ENCODE data around the gene KLHDC8B. TPM values are rescaled to one million over a fixed set of nuclear protein-coding genes. Genes with fewer than 3 reads are reported as not detected.

The KLHDC8B gene
- total RNA-seq, 1 experiment from 2014 or later: 21.5 TPM

DNA sequence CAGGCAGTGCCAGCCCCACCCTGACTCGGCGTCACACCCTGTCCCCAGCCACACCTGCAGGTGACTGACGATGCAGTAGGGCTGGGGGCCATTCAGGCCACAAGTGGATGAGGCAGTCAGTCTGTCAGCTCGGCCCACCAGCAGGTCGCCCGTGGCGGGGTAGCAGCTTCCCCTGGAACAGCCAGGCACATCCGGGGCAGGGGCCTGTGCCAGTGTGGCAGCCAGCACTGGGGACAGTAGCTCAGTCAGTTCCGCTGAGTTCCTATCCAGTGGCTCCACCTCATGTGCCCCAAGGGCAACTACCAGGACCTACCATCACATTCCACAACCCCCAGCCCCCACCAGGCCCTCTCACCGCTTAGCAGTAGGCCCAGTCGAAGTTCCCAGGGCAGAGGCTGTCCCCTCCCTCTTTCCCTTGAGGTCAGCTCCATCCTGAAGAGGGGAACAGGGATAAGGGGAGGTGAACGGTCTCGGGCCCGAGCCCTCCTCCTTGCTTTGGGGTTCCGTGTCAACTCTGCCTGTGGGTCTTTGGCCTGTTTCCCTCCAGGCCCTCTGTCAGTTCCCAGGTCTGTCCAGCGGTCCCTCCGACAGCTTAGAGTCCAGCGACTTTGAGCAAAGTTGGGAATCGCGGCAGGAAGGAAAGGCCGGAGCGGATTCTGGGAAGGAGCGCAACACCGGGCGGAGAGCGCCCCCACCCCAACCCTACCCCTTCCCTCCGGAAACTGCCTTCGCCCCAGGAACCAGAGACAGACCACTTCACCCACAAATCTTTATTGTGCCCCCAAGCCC is 38.8 kb upstream of the KLHDC8B start, which contains the start of gene LAMB2 (continued):
- TF ChIP-seq, protein P1, sequence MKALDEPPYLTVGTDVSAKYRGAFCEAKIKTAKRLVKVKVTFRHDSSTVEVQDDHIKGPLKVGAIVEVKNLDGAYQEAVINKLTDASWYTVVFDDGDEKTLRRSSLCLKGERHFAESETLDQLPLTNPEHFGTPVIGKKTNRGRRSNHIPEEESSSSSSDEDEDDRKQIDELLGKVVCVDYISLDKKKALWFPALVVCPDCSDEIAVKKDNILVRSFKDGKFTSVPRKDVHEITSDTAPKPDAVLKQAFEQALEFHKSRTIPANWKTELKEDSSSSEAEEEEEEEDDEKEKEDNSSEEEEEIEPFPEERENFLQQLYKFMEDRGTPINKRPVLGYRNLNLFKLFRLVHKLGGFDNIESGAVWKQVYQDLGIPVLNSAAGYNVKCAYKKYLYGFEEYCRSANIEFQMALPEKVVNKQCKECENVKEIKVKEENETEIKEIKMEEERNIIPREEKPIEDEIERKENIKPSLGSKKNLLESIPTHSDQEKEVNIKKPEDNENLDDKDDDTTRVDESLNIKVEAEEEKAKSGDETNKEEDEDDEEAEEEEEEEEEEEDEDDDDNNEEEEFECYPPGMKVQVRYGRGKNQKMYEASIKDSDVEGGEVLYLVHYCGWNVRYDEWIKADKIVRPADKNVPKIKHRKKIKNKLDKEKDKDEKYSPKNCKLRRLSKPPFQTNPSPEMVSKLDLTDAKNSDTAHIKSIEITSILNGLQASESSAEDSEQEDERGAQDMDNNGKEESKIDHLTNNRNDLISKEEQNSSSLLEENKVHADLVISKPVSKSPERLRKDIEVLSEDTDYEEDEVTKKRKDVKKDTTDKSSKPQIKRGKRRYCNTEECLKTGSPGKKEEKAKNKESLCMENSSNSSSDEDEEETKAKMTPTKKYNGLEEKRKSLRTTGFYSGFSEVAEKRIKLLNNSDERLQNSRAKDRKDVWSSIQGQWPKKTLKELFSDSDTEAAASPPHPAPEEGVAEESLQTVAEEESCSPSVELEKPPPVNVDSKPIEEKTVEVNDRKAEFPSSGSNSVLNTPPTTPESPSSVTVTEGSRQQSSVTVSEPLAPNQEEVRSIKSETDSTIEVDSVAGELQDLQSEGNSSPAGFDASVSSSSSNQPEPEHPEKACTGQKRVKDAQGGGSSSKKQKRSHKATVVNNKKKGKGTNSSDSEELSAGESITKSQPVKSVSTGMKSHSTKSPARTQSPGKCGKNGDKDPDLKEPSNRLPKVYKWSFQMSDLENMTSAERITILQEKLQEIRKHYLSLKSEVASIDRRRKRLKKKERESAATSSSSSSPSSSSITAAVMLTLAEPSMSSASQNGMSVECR (CRISPR knock-in tag; IDR thresholded peaks at IDR 0.05; ENCODE audit: borderline replicate concordance): 0 out of 2 replicates have a peak, but pooled peaks have one; percentile 36

DNA sequence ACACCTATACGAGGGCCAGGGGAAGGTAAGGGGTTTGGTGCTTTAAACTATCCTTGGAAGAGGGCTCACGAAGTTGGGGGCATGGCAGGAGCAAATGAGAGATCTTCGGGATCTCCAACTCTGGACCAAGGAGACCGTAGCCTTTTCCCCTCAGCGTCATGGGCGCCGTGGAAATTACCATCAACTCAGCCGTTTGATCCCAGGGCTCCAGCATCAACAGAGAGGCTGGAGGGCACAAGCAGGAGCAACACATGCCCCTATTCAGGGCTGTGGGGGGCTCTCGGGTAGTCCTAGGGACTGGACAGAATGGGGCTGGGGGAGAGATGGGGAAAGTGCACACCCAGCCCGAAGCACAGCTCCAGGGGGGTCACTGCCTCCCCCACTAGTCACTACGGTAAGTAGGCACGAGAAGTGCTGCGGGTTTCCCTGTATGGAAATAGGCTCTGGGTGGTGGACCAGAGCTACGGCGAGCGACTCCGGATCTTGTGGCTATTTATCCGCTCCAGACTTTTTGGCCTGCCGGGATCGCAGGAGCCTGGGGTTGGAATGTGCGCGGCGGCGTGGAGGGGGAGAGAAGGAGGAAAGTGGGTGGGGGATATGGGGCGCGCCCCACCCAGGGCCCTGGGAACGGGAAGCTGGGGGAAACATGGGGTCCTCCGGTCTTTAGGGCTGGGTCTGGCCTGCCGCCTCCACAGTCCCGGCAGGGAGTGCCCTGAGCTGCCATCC is 38.0 kb upstream of the KLHDC8B start:
- peak; percentile 72 for ATAC-seq
- POLR2A ChIA-PET: interaction anchor here (0.5 to 1.5 kb wide), 9 partner anchors 13 to 477 kb away, joined by 3 to 9 read pairs (median 5); partner anchors contain the start of genes IMPDH2, KLHDC8B, QRICH1 and USP19
- H3K9me3 Mint-ChIP-seq: no peaks in the 10 kb centered on the region
- TF ChIP-seq, protein P2, sequence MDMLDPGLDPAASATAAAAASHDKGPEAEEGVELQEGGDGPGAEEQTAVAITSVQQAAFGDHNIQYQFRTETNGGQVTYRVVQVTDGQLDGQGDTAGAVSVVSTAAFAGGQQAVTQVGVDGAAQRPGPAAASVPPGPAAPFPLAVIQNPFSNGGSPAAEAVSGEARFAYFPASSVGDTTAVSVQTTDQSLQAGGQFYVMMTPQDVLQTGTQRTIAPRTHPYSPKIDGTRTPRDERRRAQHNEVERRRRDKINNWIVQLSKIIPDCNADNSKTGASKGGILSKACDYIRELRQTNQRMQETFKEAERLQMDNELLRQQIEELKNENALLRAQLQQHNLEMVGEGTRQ (CRISPR knock-in tag; IDR thresholded peaks at IDR 0.05): no peak
- TF ChIP-seq, protein P3, sequence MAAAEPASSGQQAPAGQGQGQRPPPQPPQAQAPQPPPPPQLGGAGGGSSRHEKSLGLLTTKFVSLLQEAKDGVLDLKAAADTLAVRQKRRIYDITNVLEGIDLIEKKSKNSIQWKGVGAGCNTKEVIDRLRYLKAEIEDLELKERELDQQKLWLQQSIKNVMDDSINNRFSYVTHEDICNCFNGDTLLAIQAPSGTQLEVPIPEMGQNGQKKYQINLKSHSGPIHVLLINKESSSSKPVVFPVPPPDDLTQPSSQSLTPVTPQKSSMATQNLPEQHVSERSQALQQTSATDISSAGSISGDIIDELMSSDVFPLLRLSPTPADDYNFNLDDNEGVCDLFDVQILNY (CRISPR knock-in tag; IDR thresholded peaks at IDR 0.05): peak; percentile 40; the same call in 1 of the 2 replicates
- TF ChIP-seq ZNF423 (CRISPR knock-in tag; IDR thresholded peaks at IDR 0.05) (no peak), HMGA2 (CRISPR knock-in tag; IDR thresholded peaks at IDR 0.05) (0 out of 2 replicates have a peak, but pooled peaks have one; percentile 7), NFE2L1 (CRISPR knock-in tag; IDR thresholded peaks at IDR 0.05) (no peak), SP1 (CRISPR knock-in tag; conservative IDR thresholded peaks at IDR 0.05) (peak; percentile 50), MXD4 (CRISPR knock-in tag; IDR thresholded peaks at IDR 0.05; ENCODE audit: borderline replicate concordance) (no peak), GRHL2 (CRISPR knock-in tag; IDR thresholded peaks at IDR 0.05; ENCODE audit: insufficient replicate concordance, severe bottlenecking) (no peak)
- TF ChIP-seq, protein P4, sequence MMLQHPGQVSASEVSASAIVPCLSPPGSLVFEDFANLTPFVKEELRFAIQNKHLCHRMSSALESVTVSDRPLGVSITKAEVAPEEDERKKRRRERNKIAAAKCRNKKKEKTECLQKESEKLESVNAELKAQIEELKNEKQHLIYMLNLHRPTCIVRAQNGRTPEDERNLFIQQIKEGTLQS (CRISPR knock-in tag; conservative IDR thresholded peaks at IDR 0.05): no peak
- TF ChIP-seq, protein P5, sequence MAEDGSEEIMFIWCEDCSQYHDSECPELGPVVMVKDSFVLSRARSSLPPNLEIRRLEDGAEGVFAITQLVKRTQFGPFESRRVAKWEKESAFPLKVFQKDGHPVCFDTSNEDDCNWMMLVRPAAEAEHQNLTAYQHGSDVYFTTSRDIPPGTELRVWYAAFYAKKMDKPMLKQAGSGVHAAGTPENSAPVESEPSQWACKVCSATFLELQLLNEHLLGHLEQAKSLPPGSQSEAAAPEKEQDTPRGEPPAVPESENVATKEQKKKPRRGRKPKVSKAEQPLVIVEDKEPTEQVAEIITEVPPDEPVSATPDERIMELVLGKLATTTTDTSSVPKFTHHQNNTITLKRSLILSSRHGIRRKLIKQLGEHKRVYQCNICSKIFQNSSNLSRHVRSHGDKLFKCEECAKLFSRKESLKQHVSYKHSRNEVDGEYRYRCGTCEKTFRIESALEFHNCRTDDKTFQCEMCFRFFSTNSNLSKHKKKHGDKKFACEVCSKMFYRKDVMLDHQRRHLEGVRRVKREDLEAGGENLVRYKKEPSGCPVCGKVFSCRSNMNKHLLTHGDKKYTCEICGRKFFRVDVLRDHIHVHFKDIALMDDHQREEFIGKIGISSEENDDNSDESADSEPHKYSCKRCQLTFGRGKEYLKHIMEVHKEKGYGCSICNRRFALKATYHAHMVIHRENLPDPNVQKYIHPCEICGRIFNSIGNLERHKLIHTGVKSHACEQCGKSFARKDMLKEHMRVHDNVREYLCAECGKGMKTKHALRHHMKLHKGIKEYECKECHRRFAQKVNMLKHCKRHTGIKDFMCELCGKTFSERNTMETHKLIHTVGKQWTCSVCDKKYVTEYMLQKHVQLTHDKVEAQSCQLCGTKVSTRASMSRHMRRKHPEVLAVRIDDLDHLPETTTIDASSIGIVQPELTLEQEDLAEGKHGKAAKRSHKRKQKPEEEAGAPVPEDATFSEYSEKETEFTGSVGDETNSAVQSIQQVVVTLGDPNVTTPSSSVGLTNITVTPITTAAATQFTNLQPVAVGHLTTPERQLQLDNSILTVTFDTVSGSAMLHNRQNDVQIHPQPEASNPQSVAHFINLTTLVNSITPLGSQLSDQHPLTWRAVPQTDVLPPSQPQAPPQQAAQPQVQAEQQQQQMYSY (CRISPR knock-in tag; IDR thresholded peaks at IDR 0.05): peak; percentile 97
- TF ChIP-seq, protein P1 (CRISPR knock-in tag; IDR thresholded peaks at IDR 0.05; ENCODE audit: borderline replicate concordance): no peak
- TF ChIP-seq, protein P6, sequence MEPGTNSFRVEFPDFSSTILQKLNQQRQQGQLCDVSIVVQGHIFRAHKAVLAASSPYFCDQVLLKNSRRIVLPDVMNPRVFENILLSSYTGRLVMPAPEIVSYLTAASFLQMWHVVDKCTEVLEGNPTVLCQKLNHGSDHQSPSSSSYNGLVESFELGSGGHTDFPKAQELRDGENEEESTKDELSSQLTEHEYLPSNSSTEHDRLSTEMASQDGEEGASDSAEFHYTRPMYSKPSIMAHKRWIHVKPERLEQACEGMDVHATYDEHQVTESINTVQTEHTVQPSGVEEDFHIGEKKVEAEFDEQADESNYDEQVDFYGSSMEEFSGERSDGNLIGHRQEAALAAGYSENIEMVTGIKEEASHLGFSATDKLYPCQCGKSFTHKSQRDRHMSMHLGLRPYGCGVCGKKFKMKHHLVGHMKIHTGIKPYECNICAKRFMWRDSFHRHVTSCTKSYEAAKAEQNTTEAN (CRISPR knock-in tag; IDR thresholded peaks at IDR 0.05): no peak
- TF ChIP-seq, protein P7, sequence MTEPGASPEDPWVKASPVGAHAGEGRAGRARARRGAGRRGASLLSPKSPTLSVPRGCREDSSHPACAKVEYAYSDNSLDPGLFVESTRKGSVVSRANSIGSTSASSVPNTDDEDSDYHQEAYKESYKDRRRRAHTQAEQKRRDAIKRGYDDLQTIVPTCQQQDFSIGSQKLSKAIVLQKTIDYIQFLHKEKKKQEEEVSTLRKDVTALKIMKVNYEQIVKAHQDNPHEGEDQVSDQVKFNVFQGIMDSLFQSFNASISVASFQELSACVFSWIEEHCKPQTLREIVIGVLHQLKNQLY (CRISPR knock-in tag; IDR thresholded peaks at IDR 0.05): no peak

More for the DNA sequence above, 38.0 kb upstream of the KLHDC8B start:
- peak; percentile 81 for DNase-seq (ENCODE audit: low spot score)
- H3K27ac Mint-ChIP-seq: peak overlapping the region; percentile 89
- H3K4me1 Mint-ChIP-seq: peaks cover 12% of the 10 kb centered on the region
- peaks cover 5% of the 10 kb centered on the region for H3K27me3 Mint-ChIP-seq (ENCODE audit: low read depth)
- no peaks in the 10 kb centered on the region for H3K36me3 Mint-ChIP-seq
- CTCF ChIA-PET: interaction anchor here (0.6 to 3.4 kb wide), 11 partner anchors 13 to 393 kb away, joined by 3 to 36 read pairs (median 4); partner anchors contain the start of genes KLHDC8B, NDUFAF3, QRICH1 and USP19
- H3K4me3 Mint-ChIP-seq: peak overlapping the region; percentile 89
